Cardiac fibroblast (primary cell): Measurements from ENCODE around the gene PRR33.
"Not testable (repeated sequence)": the region's sequence is repeated elsewhere in the genome, so short reads cannot be mapped to it uniquely, and the experiment has no call there.

ENCODE experiments used
- DNase-seq, 2 donors: peaks; one replicate each; pipeline versions ENCODE4 v3.0.0 to v3.0.0-alpha.2; 2010; ENCODE audit warnings: low read depth in 2 of 2
- H3K4me3 ChIP-seq, 2 donors: replicated peaks in 1 of 2; 1 replicate in 1 of 2; 2 replicates in 1 of 2; pipeline ENCODE4 v1.5.1; 2011; ENCODE audit warnings: low read depth in 2 of 2, low read length in 2 of 2, mild to moderate bottlenecking in 2 of 2, moderate library complexity in 1 of 2
- CTCF ChIP-seq: IDR thresholded peaks from one replicate; pipeline ENCODE4 v1.5.1; 2011; ENCODE audit warnings: low read depth, mild to moderate bottlenecking, low read length, inconsistent platforms

PRR33 gene

GRCh38 chr11:1876361-1877063 lies 15.2 kb downstream of the PRR33 start:
- TF ChIP-seq CTCF, result peak; percentile 87
- DNase-seq, result peak; percentile 55 to 92
- peak overlapping the region in 1 of 2 donors; percentile 7 for H3K4me3 ChIP-seq

GRCh38 chr11:1875851-1876301 lies 15.8 kb downstream of the PRR33 start:
- peak overlapping the region in 1 of 2 donors; percentile 7 for H3K4me3 ChIP-seq
- DNase-seq, result not testable (repeated sequence)

DNA sequence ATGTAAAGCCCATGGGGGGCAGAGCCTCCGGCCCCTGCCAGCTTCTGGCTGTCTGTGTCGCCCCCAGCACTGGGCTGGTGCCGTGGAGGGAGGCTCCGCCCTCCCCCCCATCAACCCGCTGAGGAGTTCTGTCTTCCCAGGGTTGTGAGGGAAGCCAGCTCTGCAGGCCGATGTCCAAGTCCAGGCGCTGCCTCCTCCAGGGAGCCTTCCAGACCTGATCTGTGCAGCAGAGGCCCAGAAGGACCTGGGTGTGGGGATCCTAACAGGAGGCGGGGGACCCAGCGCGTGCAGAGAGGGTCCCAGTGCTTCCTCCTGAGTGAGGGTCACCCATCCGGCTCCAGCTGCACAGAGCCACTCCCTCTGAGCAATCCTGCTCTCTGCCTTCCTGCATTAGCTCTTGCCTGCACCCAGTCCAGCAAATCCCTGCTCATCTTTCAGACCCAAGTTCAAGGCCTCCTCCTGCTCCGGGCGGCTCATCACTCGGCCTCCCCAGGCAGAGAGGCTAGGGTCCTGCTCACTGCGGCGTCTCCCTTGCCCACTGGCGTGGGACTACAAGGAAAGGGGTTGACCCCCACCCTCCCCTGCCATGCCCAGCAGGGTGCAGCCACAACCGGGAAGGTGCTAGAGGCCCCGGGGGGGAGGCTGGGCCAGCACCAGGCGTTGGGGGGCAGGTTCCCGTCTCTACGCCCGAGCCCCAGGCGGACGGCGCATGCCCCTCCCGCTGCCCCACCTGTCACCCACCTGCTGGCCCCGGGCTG lies 16.4 kb downstream of the PRR33 start:
- H3K4me3 ChIP-seq, result no peak overlapping the region
- DNase-seq, result no peak

GRCh38 chr11:1874441-1875092 lies 17.1 kb downstream of the PRR33 start:
- H3K4me3 ChIP-seq, DNase-seq: not testable (repeated sequence)

More for the DNA sequence above, 16.4 kb downstream of the PRR33 start:
- TF ChIP-seq CTCF, result no peak

GRCh38 chr11:1873813-1874150 lies 17.9 kb downstream of the PRR33 start:
- not testable (repeated sequence) for DNase-seq, H3K4me3 ChIP-seq

DNA sequence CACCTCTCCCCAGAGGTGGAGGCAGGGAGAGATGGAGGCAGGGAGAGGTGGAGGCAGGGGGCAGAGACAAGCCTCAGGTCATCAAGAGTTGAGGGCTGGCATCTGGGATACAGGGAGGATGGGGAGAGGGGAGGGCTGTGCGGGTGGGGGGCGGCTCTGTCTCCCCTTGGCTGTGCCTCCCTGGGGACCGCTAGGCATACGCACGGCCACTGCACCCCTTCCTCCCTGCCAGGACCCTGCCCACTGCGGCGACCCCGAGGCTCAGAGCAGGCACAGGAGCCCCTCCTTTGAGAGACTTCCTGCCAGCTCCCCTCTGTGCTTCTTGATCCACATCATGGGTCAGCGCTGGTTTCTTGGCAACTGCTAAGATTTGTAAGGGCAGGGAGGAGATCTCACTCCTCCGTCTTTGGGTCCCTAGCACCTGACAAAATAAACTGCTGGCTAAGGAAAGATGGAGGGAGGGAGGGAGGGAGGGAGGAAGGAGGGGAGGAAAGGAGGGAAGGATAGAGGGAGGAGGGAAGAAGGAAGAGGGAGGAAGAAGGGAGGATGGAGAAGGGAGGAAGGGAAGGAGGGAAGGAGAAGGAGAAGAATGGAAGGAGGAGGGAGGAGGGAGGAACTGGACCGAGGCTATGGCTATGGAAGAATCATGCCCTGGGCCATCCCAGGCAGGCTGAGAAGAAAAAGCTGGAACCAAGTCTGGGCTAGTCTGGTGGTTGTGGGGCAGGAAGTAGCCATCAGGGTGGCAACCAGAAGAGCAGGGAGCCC lies 18.5 kb downstream of the PRR33 start:
- H3K4me3 ChIP-seq, result no peak overlapping the region
- peak; percentile 52 to 76 for DNase-seq
- no peak for TF ChIP-seq CTCF

DNA sequence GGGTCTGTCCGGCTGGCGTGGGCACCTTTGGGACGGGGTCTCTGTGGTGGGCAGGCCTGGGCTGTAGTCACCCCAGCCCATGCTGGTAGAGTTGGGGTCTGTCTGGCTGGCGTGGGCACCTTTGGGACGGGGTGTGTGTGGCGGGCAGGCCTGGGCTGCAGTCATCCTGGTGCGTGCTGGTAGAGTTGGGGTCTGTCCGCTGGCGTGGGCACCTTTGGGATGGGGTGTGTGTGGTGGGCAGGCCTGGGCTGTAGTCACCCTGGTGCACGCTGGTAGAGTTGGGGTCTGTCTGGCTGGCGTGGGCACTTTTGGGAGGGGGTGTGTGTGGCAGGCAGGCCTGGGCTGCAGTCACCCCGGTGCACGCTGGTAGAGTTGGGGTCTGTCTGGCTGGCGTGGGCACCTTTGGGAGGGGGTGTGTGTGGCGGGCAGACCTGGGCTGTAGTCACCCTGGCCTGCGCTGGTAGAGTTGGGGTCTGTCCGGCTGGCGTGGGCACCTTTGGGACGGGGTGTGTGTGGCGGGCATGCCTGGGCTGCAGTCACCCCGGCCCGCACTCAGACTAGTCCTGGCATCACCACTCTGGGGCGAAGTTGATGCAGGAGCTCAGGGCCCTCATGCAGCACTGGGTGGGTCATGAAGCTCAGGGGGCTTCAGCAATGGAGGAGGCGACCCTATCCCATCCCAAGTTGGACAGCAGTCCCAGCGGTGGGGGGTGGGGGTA lies 19.3 kb downstream of the PRR33 start:
- TF ChIP-seq CTCF, result no peak
- no peak for DNase-seq
- no peak overlapping the region for H3K4me3 ChIP-seq
